ENCODE data around the gene NPTX1.

GRCh38 chr17:80452173-80452915, 24.1 kb downstream of the NPTX1 start:
- no peak for TF ChIP-seq POLR2A (IDR thresholded peaks at IDR 0.05)
- TF ChIP-seq CTCF (IDR thresholded peaks at IDR 0.05), result no peak
